SK-N-DZ (cell line): ENCODE measurements around the gene MFRP. TPM values are rescaled to one million over a fixed set of nuclear protein-coding genes. Genes with fewer than 3 reads are reported as not detected.
"Not testable (repeated sequence)": the region's sequence is repeated elsewhere in the genome, so short reads cannot be mapped to it uniquely, and the experiment has no call there.

Source experiments
- DNase-seq: peaks from one replicate; pipeline ENCODE4 v3.0.0-alpha.2; 2015; ENCODE audit warnings: low spot score
- polyA plus RNA-seq, 2 experiments: library from polyadenylated mRNA; depleted of rRNA; stranded (reverse); fragments of >200 nt; gene quantifications; 2 replicates each; pipeline ENCODE4 v1.2.3, GENCODE V29; 2014

MFRP gene
- polyA plus RNA-seq (2014; cell fraction: cytosol; rRNA removed) = not detected in 2 replicates
- polyA plus RNA-seq (2014; cell fraction: nucleus; rRNA removed) = not detected in 2 replicates

GRCh38 chr11:119346605-119347004 is at the start of gene MFRP:
TSS of gene MFRP (minus strand) at chr11:119346705. CDS start at chr11:119346513, 192 bp downstream.
- no peak for DNase-seq

GRCh38 chr11:119391275-119391674 is 44.8 kb upstream of the MFRP start:
- no peak for DNase-seq

GRCh38 chr11:119389611-119390254 is 43.2 kb upstream of the MFRP start:
- no peak for DNase-seq

- no peak for DNase-seq
Observed at GRCh38 chr11:119388103-119388502, 41.6 kb upstream of the MFRP start.

GRCh38 chr11:119384332-119384731 is 37.8 kb upstream of the MFRP start:
- no peak for DNase-seq

GRCh38 chr11:119382513-119382912 is 36.0 kb upstream of the MFRP start:
- not testable (repeated sequence) for DNase-seq

- DNase-seq = no peak
Observed at GRCh38 chr11:119382101-119382500, 35.6 kb upstream of the MFRP start.

GRCh38 chr11:119381181-119381988 is 34.9 kb upstream of the MFRP start, which contains the start of gene USP2:
TSS of gene USP2 (minus strand) at chr11:119381690. CDS start at chr11:119373480, 8,210 bp downstream.
- DNase-seq = peak; percentile 87

- DNase-seq = no peak
Observed at GRCh38 chr11:119380827-119381180, 34.3 kb upstream of the MFRP start.

- DNase-seq = no peak
Observed at GRCh38 chr11:119380160-119380826, 33.8 kb upstream of the MFRP start.

- no peak for DNase-seq
Observed at GRCh38 chr11:119378851-119379465, 32.5 kb upstream of the MFRP start.

GRCh38 chr11:119377961-119378667 is 31.6 kb upstream of the MFRP start:
- no peak for DNase-seq

GRCh38 chr11:119377112-119377901 is 30.8 kb upstream of the MFRP start:
- DNase-seq = no peak

- no peak for DNase-seq
Observed at GRCh38 chr11:119376197-119376847, 29.8 kb upstream of the MFRP start.

- DNase-seq = no peak
Observed at GRCh38 chr11:119375337-119376196, 29.1 kb upstream of the MFRP start.

GRCh38 chr11:119374632-119375336 is 28.3 kb upstream of the MFRP start:
- DNase-seq = peak; percentile 53

GRCh38 chr11:119373921-119374631 is 27.6 kb upstream of the MFRP start:
- peak; percentile 73 for DNase-seq
